Measurements from ENCODE around the gene NETO1.

DNA sequence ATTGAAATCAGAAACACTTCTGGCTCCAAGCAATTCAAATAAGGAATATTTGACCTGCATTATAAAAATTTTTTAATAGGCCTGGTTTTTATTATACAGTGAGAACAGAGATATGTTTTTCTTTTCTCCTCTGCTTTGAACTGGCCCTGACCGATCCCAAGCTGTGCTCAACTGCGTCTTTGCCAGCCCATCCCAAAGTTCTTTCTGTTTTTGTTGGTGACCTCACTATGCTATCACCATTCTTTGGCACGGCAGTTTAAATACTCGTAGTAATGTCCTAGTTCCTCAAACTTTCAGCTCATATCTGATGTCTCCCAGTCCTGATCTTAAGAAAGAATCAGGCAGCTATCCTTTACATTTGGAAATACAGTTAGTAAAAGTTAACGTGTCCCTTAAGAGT, 42.3 kb upstream of the NETO1 start:
- TF ChIP-seq, protein P1, sequence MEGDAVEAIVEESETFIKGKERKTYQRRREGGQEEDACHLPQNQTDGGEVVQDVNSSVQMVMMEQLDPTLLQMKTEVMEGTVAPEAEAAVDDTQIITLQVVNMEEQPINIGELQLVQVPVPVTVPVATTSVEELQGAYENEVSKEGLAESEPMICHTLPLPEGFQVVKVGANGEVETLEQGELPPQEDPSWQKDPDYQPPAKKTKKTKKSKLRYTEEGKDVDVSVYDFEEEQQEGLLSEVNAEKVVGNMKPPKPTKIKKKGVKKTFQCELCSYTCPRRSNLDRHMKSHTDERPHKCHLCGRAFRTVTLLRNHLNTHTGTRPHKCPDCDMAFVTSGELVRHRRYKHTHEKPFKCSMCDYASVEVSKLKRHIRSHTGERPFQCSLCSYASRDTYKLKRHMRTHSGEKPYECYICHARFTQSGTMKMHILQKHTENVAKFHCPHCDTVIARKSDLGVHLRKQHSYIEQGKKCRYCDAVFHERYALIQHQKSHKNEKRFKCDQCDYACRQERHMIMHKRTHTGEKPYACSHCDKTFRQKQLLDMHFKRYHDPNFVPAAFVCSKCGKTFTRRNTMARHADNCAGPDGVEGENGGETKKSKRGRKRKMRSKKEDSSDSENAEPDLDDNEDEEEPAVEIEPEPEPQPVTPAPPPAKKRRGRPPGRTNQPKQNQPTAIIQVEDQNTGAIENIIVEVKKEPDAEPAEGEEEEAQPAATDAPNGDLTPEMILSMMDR (IDR thresholded peaks at IDR 0.05) = no peak
- TF ChIP-seq POLR2A (IDR thresholded peaks at IDR 0.05) = no peak
- TF ChIP-seq POLR2AphosphoS5 (IDR thresholded peaks at IDR 0.05) = no peak
